ENCODE data around the gene CYSLTR2. TPM values are rescaled to one million over a fixed set of nuclear protein-coding genes. Genes with fewer than 3 reads are reported as not detected.
A peak's percentile ranks its signal among the peaks of the same experiment; 100 is the strongest.

Gene CYSLTR2, protein sequence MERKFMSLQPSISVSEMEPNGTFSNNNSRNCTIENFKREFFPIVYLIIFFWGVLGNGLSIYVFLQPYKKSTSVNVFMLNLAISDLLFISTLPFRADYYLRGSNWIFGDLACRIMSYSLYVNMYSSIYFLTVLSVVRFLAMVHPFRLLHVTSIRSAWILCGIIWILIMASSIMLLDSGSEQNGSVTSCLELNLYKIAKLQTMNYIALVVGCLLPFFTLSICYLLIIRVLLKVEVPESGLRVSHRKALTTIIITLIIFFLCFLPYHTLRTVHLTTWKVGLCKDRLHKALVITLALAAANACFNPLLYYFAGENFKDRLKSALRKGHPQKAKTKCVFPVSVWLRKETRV
- not detected for polyA plus RNA-seq (2013, experiment 1 of 2; ENCODE audit: insufficient read length)
- not detected for polyA plus RNA-seq (2013, experiment 2 of 2; ENCODE audit: insufficient read length)

DNA sequence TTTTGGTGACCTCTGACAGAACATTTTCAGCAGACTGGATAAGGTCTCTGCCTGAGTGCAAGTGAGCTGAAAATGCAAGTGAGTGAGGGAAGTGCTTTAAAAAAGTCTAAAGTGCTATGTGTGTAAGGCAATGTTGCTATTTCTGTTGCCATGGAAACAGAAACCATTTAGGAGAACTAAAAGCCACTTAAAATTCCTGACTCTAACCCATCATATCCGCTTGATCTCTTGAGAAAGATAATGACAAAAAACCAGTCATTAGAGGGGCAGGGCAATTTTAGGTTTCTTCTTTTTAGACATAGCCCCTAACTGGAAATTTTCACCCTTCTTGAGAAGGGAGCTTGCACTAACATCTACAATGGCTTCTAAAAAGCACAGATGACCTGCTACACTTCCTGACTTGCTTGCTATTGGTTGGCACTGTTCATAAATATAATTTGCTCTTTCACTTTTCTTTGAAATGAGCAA is at the start of gene CYSLTR2:
Gene CYSLTR2, plus strand, starts transcription at position 458 of the 468 bp plus-strand sequence. CDS start 52,889 bp downstream, outside the sequence.
- DNase-seq = peak; percentile 12

DNA sequence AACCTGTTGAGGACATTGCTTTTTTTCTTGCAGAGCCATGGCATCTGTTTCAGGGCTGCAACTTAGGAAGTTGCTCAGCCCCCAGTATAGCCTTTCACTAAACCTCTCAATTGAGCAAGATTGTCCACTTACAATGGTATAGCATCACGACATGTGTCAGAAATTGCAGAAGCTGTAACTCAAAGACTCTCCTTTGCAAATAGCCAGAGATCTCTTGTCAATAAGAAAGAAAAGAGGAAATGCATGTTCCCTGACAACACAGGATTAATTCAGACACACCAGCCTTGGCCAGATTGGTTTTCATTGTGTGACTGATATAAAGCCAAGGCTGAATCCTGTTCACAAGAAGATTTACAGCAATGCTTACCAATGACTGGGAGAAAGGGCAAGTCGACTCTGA is 38.7 kb upstream of the CYSLTR2 start:
- no peak for DNase-seq

DNA sequence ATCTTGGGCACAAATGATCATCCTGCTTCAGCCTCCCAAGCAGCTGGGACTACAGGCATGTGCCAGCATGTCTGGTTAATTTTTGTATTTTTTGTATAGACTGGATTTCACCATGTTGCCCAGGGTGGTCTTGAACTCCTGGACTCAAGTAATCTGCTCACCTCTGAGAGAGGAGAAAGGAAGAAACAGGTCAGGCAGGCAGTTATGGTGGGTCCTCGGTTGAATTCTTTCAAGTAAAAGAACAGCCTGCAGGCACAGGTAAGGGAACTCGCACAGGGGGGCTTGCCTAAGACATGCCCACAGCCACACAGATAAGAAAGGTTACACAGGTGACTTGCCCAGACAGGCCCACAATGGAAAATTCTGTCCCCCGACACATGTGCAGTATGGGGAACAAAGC is 34.8 kb upstream of the CYSLTR2 start:
- no peak for DNase-seq

DNA sequence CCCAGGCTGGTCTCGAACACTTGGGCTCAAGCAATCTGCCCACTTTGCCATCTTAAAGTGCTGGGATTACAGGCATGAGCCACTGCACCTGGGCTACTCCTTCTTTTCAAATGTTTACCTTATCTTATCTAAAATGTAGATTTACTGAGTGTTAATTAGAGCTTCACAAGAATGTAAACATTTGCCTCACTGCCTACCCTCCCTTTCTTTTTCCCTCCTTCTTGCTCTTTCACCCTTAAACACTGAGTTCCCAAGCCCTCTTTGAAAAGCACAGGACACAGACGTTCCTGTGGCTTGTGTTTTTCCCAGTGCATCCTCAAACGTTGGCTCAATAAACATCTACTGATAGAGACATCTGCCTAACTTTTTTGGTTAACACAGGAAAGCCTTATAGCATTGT is 32.7 kb upstream of the CYSLTR2 start:
- no peak for DNase-seq

DNA sequence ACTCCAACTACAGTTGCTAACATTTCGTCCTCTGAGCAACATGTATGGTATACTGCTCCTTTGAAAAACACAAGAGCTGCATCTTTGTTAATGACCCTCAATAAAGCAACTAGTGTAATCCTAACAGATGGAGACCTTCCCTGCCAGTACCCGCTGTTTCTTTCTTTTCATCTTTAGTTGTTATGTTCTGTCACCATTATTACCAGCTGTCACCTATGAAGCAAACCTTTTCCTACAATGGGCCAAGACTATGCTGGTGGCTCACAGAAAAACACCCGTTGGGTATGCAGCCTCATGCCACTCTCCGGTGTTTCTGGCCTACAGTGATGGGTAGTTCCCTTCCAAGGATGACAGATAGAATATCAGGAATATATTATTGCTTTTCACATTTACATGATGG is 29.7 kb upstream of the CYSLTR2 start:
- no peak for DNase-seq

DNA sequence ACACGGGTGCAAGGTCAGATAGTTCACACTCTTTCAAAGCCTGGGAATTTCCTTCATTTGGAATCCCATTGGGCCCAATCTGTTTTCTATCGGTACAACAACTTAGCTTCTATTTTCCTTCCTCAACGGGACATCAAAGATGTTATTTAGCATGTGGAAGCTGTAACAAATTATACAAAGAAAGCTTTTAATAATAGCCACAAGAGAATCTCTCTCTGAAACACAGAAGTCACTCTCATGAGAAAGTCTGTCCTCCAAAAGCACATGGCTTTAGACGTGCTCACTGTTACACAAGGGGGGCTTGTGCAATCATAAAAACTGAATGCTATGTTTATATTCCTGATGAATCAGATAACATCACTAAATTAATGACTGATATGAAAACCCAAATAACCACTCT is 28.9 kb upstream of the CYSLTR2 start:
- no peak for DNase-seq

DNA sequence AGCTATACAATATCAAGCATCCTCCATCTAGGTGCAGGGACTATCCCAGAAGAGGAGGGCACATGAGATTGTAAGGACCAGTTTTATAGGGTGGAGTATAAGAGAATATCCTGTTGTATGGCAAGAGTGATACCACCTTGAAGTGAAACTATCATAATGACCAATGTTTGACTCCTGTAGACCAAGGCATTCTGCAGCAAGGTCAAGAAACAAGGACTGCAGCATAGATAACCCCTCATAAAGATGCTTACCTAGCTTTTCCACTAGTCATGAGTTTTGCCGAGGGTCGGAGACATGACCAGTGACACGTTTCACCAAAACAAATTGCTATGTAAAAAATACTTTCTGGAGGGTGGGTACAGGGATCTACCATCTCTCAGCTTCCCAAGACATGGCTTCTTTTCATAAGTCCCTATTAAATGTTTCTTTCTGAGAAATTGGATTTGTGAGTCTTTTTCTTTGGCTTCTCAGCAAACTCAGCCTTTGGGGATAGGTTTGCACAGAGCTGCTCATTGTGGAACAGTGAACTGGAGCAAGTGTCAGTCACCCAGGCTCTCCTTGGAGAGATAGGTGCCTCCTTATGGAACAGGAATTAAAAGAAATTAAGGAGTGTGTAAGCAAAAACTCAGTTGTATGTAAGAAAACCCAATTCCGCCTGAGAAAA is 28.2 kb upstream of the CYSLTR2 start:
- no peak for DNase-seq

DNA sequence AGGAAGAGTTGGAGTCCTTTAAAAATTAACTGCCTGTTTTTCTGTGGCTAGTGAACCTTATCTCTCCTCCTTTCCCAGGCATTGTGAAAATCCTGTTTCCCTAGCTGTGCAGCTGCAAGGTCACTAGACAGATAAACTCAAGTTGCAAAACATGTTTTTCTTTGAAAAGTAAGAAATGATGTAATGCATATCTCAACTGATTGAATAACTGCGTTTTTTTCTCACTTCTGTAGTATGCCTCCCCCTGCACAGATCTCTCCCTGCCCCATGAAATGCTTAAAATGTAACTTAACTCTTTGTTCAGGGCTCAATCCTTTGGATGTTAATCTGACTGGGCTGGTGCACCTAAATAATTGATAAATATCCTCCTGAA is 27.7 kb upstream of the CYSLTR2 start:
- no peak for DNase-seq

DNA sequence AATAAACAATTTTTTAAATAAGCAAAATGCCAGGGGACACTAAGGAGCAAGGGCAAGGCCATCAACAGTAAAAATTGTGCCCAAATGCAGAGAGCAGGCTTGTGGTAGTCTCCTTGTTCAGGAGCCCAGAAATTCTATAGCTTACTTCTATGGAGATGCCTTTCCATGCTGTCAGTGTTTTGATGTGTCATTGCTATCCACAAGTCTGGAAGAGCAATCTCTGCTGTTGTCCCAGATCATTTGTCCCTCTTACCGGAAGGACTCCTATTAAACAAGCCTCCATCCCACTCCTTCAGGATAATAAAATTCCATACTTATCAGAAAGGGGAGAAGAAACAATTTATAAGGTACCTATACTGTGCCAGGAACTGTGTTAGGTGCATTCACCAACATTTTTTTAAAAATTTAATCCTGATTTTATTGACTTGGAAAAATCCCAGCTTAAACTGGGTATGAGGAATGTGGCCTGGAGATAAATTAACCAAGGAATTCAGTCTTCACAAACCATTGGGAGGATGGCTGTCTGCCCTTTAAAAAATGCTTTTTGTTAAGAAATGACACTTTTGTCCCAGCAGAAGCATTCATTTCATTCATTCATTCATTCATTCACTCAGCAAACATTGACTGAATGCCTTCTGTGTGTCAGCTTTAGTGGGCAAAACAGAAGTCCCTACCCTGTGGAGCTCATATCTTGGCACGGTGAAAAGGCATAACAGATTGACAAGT is 26.8 kb upstream of the CYSLTR2 start:
- no peak for DNase-seq

DNA sequence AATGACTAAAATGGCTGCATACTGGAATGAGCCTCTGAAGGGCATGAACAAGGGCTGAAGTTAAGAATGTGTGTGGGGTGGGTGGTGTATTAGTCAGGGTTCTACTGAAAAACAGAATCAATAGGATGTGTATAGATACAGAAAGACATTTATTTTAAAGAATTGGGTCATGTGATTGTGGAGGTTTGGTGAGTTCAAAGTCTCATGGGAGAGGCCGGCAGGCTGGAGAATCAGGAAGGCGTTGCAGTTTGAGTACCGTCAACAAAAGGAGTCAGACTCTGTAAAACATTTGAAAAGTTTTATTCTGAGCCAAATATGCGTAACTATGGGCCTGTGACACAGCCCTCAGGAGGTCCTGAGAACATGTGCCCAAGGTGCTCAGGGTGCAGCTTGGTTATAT is 24.5 kb upstream of the CYSLTR2 start:
- no peak for DNase-seq

DNA sequence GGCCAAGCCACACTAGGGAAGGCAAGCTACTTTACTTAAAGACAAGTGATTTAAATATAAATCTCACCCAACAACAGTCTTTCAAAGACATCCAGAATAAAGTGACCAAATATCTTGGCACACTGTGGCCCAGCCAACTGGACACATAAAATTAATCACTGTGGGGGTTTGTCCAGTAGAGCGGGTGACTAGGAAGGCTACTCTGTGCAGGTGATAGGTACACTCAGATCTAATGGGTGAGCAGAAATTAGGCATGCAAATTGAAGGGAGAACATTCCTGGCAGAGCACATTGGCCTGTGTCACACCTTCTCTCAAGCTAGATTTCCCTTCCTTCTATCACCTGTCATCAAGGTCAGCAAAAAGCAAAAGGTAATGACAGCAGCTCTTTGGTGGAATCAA is 23.4 kb upstream of the CYSLTR2 start:
- no peak for DNase-seq

DNA sequence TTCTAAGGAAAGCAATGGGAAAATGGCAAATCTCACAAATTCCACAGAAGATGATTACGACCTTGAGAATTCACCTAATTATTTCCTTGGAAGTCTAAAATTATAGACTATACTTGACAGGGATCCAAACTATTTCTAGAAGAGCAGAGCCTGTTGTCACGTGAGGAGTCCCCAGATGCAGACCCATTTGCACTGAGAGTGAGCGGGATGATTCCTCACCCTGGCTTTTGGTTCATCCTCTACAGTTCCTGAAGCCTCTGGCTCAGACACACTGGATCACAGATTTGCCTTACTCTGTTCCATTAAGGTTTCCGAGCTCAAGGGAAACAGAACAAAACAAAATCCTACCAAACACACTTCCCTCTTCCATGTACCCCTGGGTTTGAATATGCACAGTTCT is 23.0 kb upstream of the CYSLTR2 start:
- no peak for DNase-seq

DNA sequence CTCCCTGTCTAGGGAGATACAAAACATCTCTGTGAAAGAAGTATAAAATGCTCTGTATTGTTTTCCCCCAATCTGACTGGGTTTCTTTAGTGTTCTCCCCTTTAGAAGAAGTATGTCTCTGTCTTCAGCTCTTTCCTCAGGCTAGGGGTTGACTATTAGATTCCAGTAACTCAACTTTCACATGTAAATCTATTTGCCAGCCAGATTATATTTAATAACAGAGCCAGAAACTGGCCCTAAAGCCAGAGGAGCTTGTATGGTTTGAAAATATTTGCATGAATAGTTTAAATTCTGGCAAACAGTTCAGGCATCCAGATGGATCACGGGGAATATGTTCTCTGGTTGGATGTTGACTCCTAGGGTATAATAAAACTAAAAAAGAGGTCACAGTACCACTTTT is 22.3 kb upstream of the CYSLTR2 start:
- DNase-seq = no peak

DNA sequence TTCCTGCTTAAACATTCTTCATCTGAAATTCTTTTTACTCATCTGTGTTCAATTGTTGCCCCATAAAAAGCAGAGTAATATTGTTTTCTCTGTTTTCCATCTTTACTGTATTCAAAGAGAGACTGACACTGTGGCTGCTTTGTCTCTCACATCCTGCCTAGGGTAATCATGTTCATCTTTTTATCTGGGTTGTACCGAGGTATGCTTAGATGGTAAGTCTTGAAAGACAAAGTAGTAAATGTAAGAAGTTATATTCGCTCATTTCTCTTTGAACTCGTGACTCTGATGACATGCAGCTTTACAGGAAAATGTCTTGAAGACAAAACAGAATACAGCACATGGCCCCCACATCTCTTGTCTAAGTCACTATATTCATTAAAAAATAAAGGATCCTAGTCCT is 20.0 kb upstream of the CYSLTR2 start:
- no peak for DNase-seq

DNA sequence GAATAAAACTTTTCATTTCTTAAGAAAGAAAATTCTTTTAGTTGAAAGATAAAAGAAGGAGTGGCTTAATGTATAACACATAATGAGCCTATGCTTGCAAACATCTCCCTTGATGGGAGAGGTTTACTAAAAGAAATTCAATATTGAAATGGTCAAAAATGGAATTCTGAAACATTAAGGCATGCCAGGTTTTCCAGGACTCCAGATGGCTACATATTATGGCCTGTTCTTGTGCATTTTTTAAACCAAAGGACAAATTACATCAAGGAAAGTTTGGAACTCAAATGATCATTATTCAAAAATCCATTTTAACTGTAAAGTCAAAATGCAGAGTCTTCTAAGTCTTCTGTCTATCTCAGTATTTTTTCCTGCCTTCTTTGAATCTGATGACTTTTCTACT is 19.1 kb upstream of the CYSLTR2 start:
- no peak for DNase-seq

DNA sequence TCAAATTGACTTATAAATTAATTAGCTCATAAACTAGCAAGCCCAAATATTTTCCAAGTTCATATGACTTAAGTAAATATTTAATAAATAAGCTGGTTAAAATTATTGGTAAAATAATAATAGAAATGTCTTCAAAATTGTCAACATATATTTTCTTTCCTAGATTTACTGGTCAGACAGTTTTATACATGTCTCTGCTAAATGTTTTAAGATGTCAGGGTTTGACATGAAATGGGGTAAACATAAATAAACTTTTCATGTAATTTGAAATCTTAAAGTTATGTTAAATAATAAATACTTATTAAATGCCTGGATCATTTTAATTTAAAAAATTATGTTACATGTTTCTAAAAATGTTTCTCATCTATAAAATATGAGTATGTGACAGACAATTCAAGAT is 18.3 kb upstream of the CYSLTR2 start:
- DNase-seq = no peak

DNA sequence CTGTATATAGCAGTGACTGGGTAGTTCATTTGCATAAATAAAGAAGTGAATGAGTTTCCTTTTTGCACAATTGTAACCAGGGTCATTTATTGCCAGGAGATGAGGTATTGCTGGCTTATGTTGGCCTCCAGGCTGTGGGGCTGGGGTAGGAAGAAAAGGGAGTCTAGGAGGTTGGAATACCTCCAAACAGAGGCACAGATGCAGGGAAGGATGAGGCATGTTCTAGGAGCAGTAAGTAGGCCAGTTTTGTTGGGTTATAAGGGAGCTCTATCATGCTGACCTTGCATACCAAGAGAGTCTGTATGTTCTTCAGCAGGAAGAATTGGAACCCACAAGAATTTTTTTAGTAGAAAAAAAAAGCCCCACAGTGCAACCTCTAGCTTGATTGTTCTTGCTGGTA is 17.2 kb upstream of the CYSLTR2 start:
- peak; percentile 17 for DNase-seq

DNA sequence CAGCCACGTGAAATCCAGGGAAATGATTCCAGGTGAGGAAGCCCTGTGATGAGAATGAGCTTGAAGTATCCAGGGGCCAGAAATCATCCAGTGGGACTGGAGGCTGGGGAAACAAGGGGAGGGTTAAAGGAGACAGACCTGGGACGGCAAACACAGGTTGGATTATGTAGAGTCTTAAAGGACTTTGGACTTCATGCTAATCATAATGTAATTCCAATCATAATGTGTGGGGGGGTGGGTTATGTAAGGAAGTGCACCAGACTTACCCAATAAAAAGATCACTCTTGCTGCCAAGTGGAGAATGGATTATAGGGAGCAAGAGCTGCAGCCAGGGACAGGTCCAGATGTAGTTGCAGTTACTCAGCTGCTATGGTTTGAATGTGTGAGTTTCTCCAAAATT is 16.1 kb upstream of the CYSLTR2 start:
- no peak for DNase-seq

DNA sequence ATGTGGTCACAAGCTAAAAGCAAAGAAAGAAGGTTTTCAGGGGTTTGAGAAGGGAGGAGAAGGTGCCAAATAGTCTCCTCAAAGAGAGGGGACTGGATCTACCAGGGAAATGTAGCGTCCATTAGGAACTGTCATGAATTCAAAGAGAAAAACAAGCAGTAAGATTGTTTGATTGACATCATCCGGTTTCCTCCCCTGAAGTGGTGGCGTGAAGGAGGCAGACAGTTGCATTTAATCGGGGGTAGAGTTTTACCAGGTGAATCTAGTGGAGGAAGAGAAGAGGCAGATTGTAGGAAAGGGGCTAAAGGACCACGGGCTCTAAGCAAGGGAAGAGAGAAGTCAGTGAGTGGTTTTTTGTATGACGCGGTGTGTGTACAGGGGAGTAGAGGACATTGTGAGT is 13.0 kb upstream of the CYSLTR2 start:
- DNase-seq = no peak

DNA sequence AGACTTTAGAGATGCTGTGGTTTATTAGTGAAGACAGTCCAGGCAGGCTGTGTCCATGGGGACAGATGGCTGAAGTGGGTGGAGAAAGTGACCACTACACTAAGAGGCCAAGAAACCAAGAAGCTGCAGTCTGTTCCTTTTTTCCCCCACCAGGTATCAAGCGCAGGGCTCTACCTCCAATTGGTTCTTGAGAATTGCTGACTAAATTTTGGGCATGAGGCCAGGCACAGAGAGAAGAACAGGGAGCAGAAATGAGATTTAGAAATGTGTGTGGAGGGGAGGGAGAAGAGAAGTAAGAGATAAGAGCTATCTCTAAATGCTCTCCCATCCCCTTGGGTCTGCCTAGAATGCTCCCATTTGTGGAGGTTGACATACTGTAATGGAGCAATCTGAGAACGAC is 12.3 kb upstream of the CYSLTR2 start:
- no peak for DNase-seq

DNA sequence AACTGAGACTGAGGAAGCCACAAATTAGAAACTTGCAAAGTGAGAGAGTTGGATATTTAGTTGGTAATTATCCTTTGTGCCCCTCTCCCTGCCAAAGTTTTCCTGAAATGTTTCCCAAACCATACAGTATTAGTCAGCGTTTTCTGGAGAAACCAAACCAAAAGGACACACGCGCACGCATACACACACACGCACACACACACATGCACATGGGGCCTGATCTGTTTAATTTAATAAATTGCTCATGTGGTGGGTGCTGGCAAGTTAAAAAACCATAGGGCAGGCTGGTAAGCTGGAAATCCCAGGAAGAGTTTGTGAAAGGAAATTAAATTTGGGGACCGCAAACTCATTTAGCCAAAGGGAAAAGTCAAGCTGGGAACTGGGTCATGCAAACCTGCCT is 11.7 kb upstream of the CYSLTR2 start:
- no peak for DNase-seq

DNA sequence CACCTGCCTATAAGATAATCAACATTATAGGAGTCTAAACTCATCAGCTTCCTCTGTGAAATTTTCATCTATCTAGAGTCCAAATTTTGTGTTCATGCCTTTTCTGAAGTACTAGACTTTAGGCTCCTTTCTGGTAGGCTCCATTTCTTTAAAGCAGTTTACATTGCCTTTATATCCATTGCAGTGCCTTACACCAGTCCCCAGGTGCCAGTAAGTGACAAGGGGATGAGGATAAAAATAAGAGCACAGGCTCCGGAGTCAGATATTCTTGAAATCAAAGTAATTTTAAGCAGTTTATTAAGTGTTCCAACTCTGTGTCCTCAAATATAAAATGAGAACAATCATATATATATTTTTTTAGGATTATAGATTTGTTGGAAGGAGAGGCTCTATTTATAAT is 10.6 kb upstream of the CYSLTR2 start:
- DNase-seq = no peak

DNA sequence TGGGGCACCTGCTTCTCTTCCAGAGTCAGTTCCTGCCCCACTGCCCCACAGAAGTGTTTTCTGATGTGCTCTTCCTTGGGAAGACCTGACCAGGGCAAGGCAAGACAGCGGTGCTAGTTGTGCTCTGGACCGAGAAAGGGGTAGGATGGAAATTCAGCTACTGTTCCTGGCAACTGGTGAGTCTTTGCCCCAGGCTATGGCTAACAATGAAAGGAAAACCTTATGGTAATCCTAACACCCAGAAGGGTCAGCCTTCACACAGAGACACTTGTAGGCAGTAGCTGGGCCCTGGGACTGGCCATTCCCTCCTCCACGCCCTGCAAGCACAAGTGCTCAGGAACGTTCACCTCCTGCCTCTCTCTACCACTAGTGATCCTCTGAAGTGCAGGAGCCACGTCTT is 9.6 kb upstream of the CYSLTR2 start:
- DNase-seq = no peak

DNA sequence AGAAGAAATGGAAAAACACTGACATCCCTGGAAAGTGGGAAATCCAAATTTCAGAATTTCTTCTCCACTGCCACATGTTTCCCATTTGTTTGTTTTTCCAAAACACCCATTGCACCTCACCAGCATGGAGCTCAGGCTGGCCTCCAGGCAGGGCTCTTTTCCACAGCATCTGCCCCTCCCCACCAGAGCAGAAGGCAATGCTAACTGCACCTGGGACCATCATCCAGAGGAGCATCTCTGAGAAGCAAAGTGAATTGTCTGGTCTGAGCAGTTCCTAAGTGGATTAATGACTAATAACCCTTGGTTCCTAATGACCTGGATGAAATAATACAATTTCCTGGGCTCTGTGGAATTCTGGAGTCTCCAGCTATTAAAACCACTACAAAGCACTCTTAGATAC is 8.8 kb upstream of the CYSLTR2 start:
- DNase-seq = no peak

All from fibroblast of skin of scalp (primary cell).